HepG2 (cell line): Measurements from ENCODE around the gene PTPN22. TPM values are rescaled to one million over a fixed set of nuclear protein-coding genes. Genes with fewer than 3 reads are reported as not detected.

Experiments used
- HNRNPL ChIP-seq: fragments of 200-400 bp; formaldehyde crosslinking; IDR thresholded peaks from 2 replicates; pipeline ENCODE4 v1.6.1; 2017; ENCODE audit warnings: mild to moderate bottlenecking, low read depth, low read length
- NFKB2 ChIP-seq: sonication (generic); formaldehyde crosslinking; IDR thresholded peaks from 2 replicates; pipeline ENCODE4 v1.4.0; 2020; ENCODE audit warnings: missing genetic modification reagents, borderline replicate concordance
- NKX3-1 ChIP-seq: sonication (generic); formaldehyde crosslinking; IDR thresholded peaks from 2 replicates; pipeline ENCODE4 v1.5.0; 2020; ENCODE audit warnings: missing genetic modification reagents
- SRSF1 ChIP-seq: fragments of 200-400 bp; formaldehyde crosslinking; optimal IDR thresholded peaks from 2 replicates; pipeline ENCODE3; 2017; ENCODE audit warnings: mild to moderate bottlenecking, low read depth, low read length, moderate library complexity
- TOPORS ChIP-seq: sonication (generic); formaldehyde crosslinking; IDR thresholded peaks from 2 replicates; pipeline ENCODE4 v1.8.0; 2023; ENCODE audit warnings: mild to moderate bottlenecking, missing genetic modification reagents
- ZNF230 ChIP-seq: sonication (generic); formaldehyde crosslinking; IDR thresholded peaks from 2 replicates; pipeline ENCODE4 v1.4.0; 2020; ENCODE audit warnings: mild to moderate bottlenecking, missing genetic modification reagents
- polyA plus RNA-seq, 8 experiments: library from polyadenylated mRNA; depleted of rRNA in 3 of 8; stranded (reverse) in 7 of 8; unstranded in 1 of 8; fragments of >200 nt; fragmentation: Illumina TruSeq in 4 of 8; extraction: Trizol in 4 of 8; gene quantifications; 2 replicates each; pipeline versions ENCODE4 v1.2.1 to v1.2.3, GENCODE V29; 2011 to 2016; ENCODE audit warnings: low read depth in 4 of 8, missing spikeins in 1 of 8, mixed read lengths in 1 of 8; ENCODE audit not compliant: insufficient read depth in 1 of 8
- total RNA-seq, 5 experiments: library from RNA; depleted of rRNA; stranded (reverse); fragments of >200 nt; fragmentation: Illumina TruSeq; extraction: Trizol; gene quantifications; 2 replicates each; pipeline ENCODE4 v1.2.3, GENCODE V29; 2016; ENCODE audit warnings: low read depth in 1 of 5
- TF ChIP-seq, protein P1 (sequence below): sonication (generic); formaldehyde crosslinking; IDR thresholded peaks from 2 replicates; pipeline ENCODE4 v1.5.1; 2020; ENCODE audit warnings: mild to moderate bottlenecking, missing genetic modification reagents, moderate library complexity
- TF ChIP-seq, protein P2 (sequence below): sonication (generic); formaldehyde crosslinking; IDR thresholded peaks from 2 replicates; pipeline ENCODE4 v1.4.0; 2020; ENCODE audit warnings: missing genetic modification reagents, borderline replicate concordance
- TF ChIP-seq, protein P3 (sequence below): sonication (generic); formaldehyde crosslinking; IDR thresholded peaks from 2 replicates; pipeline ENCODE4 v1.4.0; 2020; ENCODE audit warnings: missing genetic modification reagents, borderline replicate concordance
- TF ChIP-seq, protein P4 (sequence below): sonication (generic); formaldehyde crosslinking; IDR thresholded peaks from 2 replicates; pipeline ENCODE4 v1.4.0; 2020; ENCODE audit warnings: mild to moderate bottlenecking, missing genetic modification reagents
- TF ChIP-seq, protein P5 (sequence below): IDR thresholded peaks from 2 replicates; pipeline ENCODE4 v1.6.1; 2012; ENCODE audit warnings: low read depth, low read length, improper control_type of control experiment

The PTPN22 gene
- total and polyA plus RNA-seq, 2 of the 13 experiments (the other 11 are each of a cell fraction or from before 2014, with no cell fraction given), result not detected

DNA sequence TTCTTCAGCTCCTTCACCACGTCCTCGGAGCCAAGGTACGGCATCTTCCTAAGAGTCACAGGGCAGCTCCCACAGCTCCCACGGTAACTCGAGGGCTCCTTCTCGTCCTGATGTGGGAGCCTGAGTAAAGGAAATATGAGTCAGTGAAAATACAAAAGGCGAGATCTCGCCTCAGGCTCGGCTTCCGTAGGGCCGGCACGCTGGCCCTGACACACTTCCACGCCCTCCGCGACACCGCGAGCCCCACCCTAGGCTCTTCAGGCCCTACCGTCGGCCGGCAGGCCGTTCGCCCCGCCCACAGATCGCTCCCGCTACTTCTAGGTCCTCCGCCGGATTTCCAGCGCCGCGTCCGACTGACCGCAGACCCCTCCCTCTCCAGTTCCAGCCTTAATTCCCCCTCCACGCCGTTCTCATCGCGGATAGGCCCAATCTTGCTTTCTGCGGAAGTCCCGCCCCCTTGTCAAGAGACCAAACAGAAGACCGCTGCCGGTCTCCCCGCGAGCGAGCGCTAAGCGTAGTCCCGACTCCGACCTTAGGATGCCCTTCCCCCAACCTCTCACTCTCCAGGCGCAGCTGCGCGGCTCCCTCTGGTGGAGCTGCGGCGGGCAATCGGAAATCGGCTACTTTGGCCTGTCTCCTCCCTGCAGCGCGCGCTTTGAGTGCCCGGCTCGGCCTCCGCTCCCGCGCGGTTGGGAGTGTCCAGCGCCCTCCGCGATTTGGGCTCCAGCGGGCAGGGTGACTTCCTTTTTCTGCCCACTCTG is 33.3 kb upstream of the PTPN22 start, which contains the start of the genes AP4B1 and DCLRE1B (continued):
- TF ChIP-seq, protein P1, sequence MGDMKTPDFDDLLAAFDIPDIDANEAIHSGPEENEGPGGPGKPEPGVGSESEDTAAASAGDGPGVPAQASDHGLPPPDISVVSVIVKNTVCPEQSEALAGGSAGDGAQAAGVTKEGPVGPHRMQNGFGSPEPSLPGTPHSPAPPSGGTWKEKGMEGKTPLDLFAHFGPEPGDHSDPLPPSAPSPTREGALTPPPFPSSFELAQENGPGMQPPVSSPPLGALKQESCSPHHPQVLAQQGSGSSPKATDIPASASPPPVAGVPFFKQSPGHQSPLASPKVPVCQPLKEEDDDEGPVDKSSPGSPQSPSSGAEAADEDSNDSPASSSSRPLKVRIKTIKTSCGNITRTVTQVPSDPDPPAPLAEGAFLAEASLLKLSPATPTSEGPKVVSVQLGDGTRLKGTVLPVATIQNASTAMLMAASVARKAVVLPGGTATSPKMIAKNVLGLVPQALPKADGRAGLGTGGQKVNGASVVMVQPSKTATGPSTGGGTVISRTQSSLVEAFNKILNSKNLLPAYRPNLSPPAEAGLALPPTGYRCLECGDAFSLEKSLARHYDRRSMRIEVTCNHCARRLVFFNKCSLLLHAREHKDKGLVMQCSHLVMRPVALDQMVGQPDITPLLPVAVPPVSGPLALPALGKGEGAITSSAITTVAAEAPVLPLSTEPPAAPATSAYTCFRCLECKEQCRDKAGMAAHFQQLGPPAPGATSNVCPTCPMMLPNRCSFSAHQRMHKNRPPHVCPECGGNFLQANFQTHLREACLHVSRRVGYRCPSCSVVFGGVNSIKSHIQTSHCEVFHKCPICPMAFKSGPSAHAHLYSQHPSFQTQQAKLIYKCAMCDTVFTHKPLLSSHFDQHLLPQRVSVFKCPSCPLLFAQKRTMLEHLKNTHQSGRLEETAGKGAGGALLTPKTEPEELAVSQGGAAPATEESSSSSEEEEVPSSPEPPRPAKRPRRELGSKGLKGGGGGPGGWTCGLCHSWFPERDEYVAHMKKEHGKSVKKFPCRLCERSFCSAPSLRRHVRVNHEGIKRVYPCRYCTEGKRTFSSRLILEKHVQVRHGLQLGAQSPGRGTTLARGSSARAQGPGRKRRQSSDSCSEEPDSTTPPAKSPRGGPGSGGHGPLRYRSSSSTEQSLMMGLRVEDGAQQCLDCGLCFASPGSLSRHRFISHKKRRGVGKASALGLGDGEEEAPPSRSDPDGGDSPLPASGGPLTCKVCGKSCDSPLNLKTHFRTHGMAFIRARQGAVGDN (CRISPR knock-in tag), result peak; percentile 91
- TF ChIP-seq, protein P2, sequence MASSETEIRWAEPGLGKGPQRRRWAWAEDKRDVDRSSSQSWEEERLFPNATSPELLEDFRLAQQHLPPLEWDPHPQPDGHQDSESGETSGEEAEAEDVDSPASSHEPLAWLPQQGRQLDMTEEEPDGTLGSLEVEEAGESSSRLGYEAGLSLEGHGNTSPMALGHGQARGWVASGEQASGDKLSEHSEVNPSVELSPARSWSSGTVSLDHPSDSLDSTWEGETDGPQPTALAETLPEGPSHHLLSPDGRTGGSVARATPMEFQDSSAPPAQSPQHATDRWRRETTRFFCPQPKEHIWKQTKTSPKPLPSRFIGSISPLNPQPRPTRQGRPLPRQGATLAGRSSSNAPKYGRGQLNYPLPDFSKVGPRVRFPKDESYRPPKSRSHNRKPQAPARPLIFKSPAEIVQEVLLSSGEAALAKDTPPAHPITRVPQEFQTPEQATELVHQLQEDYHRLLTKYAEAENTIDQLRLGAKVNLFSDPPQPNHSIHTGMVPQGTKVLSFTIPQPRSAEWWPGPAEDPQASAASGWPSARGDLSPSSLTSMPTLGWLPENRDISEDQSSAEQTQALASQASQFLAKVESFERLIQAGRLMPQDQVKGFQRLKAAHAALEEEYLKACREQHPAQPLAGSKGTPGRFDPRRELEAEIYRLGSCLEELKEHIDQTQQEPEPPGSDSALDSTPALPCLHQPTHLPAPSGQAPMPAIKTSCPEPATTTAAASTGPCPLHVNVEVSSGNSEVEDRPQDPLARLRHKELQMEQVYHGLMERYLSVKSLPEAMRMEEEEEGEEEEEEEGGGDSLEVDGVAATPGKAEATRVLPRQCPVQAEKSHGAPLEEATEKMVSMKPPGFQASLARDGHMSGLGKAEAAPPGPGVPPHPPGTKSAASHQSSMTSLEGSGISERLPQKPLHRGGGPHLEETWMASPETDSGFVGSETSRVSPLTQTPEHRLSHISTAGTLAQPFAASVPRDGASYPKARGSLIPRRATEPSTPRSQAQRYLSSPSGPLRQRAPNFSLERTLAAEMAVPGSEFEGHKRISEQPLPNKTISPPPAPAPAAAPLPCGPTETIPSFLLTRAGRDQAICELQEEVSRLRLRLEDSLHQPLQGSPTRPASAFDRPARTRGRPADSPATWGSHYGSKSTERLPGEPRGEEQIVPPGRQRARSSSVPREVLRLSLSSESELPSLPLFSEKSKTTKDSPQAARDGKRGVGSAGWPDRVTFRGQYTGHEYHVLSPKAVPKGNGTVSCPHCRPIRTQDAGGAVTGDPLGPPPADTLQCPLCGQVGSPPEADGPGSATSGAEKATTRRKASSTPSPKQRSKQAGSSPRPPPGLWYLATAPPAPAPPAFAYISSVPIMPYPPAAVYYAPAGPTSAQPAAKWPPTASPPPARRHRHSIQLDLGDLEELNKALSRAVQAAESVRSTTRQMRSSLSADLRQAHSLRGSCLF (CRISPR knock-in tag), result no peak
- TF ChIP-seq, protein P3, sequence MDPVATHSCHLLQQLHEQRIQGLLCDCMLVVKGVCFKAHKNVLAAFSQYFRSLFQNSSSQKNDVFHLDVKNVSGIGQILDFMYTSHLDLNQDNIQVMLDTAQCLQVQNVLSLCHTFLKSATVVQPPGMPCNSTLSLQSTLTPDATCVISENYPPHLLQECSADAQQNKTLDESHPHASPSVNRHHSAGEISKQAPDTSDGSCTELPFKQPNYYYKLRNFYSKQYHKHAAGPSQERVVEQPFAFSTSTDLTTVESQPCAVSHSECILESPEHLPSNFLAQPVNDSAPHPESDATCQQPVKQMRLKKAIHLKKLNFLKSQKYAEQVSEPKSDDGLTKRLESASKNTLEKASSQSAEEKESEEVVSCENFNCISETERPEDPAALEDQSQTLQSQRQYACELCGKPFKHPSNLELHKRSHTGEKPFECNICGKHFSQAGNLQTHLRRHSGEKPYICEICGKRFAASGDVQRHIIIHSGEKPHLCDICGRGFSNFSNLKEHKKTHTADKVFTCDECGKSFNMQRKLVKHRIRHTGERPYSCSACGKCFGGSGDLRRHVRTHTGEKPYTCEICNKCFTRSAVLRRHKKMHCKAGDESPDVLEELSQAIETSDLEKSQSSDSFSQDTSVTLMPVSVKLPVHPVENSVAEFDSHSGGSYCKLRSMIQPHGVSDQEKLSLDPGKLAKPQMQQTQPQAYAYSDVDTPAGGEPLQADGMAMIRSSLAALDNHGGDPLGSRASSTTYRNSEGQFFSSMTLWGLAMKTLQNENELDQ (CRISPR knock-in tag), result no peak
- 0 out of 2 replicates have a peak, but pooled peaks have one; percentile 42 for TF ChIP-seq HNRNPL
- TF ChIP-seq TOPORS (CRISPR knock-in tag), result no peak; the same call in 1 of the 2 replicates
- peak; percentile 68 for TF ChIP-seq SRSF1
- peak; percentile 74; the same call in 1 of the 2 replicates for TF ChIP-seq NFKB2 (CRISPR knock-in tag)
- TF ChIP-seq NKX3-1 (CRISPR knock-in tag), result peak; percentile 67; the same call in 1 of the 2 replicates
- TF ChIP-seq, protein P4, sequence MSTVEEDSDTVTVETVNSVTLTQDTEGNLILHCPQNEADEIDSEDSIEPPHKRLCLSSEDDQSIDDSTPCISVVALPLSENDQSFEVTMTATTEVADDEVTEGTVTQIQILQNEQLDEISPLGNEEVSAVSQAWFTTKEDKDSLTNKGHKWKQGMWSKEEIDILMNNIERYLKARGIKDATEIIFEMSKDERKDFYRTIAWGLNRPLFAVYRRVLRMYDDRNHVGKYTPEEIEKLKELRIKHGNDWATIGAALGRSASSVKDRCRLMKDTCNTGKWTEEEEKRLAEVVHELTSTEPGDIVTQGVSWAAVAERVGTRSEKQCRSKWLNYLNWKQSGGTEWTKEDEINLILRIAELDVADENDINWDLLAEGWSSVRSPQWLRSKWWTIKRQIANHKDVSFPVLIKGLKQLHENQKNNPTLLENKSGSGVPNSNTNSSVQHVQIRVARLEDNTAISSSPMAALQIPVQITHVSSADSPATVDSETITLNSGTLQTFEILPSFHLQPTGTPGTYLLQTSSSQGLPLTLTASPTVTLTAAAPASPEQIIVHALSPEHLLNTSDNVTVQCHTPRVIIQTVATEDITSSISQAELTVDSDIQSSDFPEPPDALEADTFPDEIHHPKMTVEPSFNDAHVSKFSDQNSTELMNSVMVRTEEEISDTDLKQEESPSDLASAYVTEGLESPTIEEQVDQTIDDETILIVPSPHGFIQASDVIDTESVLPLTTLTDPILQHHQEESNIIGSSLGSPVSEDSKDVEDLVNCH, result no peak
- no peak; the same call in 1 of the 2 replicates for TF ChIP-seq ZNF230 (CRISPR knock-in tag)
- TF ChIP-seq, protein P5, sequence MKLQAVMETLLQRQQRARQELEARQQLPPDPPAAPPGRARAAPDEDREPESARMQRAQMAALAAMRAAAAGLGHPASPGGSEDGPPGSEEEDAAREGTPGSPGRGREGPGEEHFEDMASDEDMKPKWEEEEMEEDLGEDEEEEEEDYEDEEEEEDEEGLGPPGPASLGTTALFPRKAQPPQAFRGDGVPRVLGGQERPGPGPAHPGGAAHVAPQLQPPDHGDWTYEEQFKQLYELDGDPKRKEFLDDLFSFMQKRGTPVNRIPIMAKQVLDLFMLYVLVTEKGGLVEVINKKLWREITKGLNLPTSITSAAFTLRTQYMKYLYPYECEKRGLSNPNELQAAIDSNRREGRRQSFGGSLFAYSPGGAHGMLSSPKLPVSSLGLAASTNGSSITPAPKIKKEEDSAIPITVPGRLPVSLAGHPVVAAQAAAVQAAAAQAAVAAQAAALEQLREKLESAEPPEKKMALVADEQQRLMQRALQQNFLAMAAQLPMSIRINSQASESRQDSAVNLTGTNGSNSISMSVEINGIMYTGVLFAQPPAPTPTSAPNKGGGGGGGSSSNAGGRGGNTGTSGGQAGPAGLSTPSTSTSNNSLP, result peak; percentile 63; the same call in 1 of the 2 replicates
